Mammary epithelial cell (primary cell): ENCODE data around the gene SLC28A3.
A peak's percentile ranks its signal among the peaks of the same experiment; 100 is the strongest.

ENCODE experiments used
- EZH2 ChIP-seq: IDR thresholded peaks from 2 replicates; pipeline ENCODE4 v1.6.1; 2012; ENCODE audit warnings: low read length, inconsistent platforms, borderline replicate concordance
- TF ChIP-seq, protein P1 (sequence below), 2 donors: IDR thresholded peaks in 1 of 2; conservative IDR thresholded peaks in 1 of 2; 2 replicates each; pipeline ENCODE4 v1.5.1; 2011 to 2012; ENCODE audit warnings: inconsistent platforms in 2 of 2, low read length in 2 of 2, mild to moderate bottlenecking in 2 of 2, control low read depth in 1 of 2, low read depth in 1 of 2; ENCODE audit not compliant: insufficient read depth in 1 of 2; ENCODE audit errors: extremely low read depth in 1 of 2

DNA sequence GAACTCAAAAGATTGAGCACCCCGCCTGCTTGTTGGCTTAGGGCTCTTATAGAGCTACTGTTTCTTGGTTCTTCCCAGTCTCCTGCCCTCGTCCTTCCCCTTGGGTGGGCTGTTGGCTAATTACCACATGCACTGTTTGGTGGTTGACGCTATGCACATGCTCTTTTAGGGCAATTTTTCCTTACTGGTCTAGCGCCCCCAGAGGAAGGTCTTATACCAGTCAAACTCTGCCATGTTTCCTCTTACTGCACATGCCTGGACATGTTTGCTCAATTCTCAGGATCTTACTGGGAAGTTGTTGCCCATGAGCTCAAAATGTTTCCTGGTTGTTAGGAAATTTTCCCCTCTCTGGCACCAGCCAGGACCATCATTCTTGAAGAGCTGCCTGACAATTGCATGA lies 101.9 kb downstream of the SLC28A3 start:
- TF ChIP-seq, protein P1, sequence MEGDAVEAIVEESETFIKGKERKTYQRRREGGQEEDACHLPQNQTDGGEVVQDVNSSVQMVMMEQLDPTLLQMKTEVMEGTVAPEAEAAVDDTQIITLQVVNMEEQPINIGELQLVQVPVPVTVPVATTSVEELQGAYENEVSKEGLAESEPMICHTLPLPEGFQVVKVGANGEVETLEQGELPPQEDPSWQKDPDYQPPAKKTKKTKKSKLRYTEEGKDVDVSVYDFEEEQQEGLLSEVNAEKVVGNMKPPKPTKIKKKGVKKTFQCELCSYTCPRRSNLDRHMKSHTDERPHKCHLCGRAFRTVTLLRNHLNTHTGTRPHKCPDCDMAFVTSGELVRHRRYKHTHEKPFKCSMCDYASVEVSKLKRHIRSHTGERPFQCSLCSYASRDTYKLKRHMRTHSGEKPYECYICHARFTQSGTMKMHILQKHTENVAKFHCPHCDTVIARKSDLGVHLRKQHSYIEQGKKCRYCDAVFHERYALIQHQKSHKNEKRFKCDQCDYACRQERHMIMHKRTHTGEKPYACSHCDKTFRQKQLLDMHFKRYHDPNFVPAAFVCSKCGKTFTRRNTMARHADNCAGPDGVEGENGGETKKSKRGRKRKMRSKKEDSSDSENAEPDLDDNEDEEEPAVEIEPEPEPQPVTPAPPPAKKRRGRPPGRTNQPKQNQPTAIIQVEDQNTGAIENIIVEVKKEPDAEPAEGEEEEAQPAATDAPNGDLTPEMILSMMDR (conservative IDR thresholded peaks at IDR 0.05 in 1 of 2, IDR thresholded peaks at IDR 0.05 in 1 of 2; ENCODE audit: extremely low read depth in 1 of 2, insufficient read depth in 1 of 2, low read depth in 1 of 2, low read length in 2 of 2), result peak; percentile 25 to 37
- TF ChIP-seq EZH2, result no peak
